Stimulated activated CD4-positive, alpha-beta T cell treated with anti-CD3 and anti-CD28 coated beads, TNF-alpha, amount 100 ng/mL, for 4 hours (primary cell): ENCODE results near the gene PHPT1.

ENCODE experiments used
- DNase-seq, 3 experiments: peaks; one replicate each; pipeline ENCODE4 v3.0.0-alpha.2; 2020; ENCODE audit warnings: low read depth in 3 of 3

PHPT1 gene

GRCh38 chr9:136847826-136848392 is 1.3 kb upstream of the PHPT1 start:
- DNase-seq = peak in 2 of 3 experiments; percentile 47 to 51

DNA sequence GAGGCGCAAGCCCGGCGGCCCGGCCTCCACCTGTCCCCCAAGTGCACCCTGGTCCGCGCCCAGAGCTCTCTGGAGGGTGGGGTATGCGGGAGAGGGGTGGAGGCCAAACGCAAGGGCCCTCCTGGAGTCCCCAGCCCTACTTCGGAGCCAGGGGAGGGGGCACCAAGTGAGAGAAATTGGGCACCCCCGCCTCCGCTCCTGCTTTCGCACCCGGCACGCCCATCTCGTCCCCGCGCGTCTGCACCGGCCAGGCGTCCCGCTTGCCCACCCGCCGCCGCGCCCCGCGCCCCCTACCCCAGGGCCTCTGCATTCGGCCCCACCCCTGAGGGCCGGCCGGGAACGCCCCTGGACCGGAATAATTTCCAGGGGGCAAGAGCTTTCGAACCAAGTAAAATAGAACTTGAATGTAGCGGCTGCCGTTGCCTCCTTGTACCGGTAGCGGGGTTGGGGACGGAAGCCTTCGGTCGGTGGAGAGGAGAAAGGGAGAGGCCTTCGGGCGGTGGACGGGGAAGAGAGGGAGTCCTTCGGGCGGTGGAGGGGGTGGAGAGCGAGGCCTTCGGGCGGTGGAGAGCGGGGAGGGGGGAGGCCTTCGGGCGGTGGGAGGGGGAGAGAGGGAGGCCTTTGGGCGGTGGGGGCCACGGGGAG is 694 bp upstream of the PHPT1 start:
- DNase-seq = no peak

DNA sequence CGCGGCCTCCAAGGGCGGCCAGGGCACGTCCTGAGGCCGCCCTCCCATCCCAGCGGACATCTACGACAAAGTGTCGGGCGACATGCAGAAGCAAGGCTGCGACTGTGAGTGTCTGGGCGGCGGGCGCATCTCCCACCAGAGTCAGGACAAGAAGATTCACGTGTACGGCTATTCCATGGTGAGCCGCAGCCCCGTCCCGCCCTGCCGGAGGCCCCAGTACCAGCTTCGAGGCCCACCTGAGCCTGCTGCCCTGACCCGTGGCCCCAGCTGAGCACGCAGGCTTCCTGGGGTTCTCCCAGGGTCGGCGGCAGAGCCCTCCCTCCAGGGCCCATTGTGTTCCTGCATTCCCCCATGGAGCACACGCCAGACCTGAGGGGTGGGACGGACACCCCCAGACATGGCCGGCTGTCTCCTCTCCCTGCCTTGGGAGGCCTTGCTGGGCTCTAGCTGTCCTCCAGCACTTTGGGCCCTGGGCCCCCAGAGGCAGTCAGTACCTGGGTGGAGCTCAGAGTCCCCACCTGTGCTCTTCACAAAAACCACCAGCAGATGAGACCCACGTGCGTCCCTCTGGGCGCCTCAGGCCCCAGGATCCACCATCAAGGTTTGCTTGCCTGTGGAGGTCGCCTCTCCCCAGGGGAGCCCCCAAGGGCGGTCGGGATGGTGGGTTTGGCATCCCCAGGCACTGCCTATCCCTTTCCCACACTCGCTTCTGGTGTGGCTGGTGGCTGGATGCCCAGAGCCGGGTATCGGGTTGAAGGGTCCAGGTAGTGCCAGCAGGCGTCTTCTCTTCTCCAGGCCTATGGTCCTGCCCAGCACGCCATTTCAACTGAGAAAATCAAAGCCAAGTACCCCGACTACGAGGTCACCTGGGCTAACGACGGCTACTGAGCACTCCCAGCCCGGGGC is 1.0 kb downstream of the PHPT1 start:
- DNase-seq = no peak

DNA sequence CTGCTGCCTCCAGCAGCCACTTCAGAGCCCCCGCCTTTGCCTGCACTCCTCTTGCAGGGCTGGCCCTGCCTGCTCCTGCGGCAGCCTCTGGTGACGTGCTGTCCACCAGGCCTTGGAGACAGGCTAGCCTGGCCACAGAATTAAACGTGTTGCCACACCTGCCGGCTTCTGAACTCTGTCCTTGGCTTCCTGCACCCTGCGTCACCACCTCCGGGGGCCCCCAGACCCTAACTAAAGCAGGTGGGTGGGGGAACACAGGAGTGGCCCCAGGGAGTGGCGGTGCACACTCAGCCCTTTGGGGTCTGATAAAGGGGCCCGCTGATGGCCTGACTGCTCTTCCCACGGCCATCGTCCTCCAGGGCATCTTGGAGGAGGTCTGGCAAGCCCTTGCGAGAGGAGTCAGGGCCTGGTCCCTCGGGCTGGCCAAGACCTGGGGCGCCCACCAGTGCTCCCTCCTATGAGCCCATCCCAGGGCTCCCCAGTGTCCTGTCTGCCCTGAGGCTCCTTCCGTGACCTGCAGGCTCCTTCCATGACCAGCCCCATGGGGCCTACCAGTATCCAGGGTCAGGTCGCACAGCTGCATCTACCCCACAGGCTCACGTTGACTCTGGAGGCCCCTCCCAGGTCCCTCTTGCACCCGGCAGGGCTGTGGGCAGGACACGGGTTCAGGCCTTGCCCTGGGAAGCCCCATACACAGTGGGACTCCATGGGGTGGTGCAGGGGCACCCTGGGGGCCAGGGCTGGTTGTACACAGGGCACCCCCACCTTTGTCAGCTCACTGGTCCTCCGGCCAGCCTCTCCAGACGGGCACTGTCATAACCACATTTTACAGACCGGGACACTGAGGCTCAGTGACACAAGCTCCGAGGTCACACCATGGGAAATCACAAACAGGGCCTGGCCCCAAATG is 1.9 kb downstream of the PHPT1 start:
- DNase-seq = no peak

GRCh38 chr9:136851941-136852663 is 2.9 kb downstream of the PHPT1 start, which contains the start of gene MAMDC4:
MAMDC4 (plus strand) TSS chr9:136852346; CDS start chr9:136852417, 71 bp downstream.
- no peak for DNase-seq

DNA sequence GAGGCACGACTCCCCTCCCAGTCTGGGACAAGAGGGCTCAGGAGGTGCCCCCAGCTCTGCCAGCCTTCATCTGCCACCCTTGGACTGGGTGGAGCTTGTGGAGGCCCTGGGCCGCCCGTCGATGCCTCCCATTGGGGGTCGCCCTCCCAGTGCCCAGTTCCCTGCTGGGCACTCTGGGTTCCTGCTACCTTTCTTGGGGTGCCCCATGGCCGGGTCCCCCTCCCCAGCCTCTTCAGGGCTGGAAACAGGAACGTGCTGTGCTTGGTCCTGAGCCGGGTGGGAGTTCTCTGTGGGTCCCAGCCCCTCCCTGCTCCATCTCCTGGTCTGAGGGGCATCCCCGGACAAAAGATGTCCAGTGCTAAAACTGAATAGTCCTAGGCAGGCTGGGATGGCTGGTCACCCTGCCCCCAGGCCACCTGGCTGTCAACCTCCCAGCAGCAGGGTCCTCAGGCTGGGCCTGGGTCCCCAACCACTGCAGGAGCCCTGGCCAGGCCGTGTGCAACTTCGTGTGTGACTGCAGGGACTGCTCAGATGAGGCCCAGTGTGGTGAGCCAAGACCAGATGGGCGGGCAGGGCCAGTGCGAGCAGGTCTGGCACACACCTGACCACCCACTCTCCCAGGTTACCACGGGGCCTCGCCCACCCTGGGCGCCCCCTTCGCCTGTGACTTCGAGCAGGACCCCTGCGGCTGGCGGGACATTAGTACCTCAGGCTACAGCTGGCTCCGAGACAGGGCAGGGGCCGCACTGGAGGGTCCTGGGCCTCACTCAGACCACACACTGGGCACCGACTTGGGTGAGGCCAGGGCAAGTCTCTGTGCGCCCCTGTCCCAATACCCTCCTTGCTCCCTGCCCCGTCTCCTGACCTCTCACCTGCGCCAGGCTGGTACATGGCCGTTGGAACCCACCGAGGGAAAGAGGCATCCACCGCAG is 3.7 kb downstream of the PHPT1 start:
- DNase-seq = no peak

GRCh38 chr9:136853596-136854112 is 4.4 kb downstream of the PHPT1 start:
- no peak for DNase-seq

GRCh38 chr9:136854113-136854841 is 5.1 kb downstream of the PHPT1 start:
- DNase-seq = no peak

DNA sequence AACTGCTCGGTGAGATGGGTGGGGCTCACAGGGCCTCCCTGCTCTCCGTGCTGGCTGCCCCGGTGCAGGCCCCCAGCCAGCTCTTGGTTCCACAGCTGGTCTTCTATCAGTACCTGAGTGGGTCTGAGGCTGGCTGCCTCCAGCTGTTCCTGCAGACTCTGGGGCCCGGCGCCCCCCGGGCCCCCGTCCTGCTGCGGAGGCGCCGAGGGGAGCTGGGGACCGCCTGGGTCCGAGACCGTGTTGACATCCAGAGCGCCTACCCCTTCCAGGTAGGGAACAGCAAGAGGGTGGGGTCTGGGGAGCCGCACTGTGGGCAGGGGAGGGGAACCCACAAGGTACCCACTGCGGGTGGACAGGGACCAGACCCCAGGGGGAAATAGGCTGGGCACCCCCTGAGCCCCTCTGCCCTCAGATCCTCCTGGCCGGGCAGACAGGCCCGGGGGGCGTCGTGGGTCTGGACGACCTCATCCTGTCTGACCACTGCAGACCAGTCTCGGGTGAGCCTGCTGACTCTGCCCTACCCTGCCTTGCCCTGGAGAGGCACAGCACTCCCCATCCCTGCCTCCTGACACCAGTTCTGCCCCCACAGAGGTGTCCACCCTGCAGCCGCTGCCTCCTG is 5.7 kb downstream of the PHPT1 start:
- no peak for DNase-seq

- DNase-seq = no peak
These were observed 6.4 kb downstream of the PHPT1 start for GRCh38 chr9:136855461-136856078.

DNA sequence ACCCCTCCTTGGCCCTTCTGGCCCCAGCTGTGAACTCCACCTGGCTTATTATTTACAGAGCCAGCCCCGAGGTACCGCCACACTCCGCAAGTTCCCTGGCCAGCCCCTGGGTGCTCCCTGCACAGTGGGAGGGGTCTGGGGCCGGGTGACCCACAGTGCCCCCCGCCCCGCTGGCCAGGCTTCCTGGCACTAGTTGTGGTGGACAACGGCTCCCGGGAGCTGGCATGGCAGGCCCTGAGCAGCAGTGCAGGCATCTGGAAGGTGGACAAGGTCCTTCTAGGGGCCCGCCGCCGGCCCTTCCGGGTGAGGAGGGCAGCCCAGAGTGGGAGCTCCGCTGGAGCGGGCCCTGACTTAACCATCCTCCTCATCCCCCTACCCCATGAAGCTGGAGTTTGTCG is 6.9 kb downstream of the PHPT1 start:
- DNase-seq = no peak

GRCh38 chr9:136856541-136857141 is 7.4 kb downstream of the PHPT1 start:
- DNase-seq = no peak

DNA sequence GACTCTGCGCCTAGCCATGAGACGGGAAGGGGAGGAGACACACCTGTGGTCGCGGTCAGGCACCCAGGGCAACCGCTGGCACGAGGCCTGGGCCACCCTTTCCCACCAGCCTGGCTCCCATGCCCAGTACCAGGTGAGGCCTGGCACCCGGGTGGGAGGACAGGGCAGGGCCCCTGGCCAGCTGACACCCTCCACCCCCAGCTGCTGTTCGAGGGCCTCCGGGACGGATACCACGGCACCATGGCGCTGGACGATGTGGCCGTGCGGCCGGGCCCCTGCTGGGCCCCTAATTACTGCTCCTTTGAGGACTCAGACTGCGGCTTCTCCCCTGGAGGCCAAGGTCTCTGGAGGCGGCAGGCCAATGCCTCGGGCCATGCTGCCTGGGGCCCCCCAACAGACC is 8.0 kb downstream of the PHPT1 start:
- DNase-seq = no peak

- DNase-seq = no peak
These were observed 8.6 kb downstream of the PHPT1 start for GRCh38 chr9:136857581-136858412.

GRCh38 chr9:136858452-136858843 is 9.2 kb downstream of the PHPT1 start:
- no peak for DNase-seq

DNA sequence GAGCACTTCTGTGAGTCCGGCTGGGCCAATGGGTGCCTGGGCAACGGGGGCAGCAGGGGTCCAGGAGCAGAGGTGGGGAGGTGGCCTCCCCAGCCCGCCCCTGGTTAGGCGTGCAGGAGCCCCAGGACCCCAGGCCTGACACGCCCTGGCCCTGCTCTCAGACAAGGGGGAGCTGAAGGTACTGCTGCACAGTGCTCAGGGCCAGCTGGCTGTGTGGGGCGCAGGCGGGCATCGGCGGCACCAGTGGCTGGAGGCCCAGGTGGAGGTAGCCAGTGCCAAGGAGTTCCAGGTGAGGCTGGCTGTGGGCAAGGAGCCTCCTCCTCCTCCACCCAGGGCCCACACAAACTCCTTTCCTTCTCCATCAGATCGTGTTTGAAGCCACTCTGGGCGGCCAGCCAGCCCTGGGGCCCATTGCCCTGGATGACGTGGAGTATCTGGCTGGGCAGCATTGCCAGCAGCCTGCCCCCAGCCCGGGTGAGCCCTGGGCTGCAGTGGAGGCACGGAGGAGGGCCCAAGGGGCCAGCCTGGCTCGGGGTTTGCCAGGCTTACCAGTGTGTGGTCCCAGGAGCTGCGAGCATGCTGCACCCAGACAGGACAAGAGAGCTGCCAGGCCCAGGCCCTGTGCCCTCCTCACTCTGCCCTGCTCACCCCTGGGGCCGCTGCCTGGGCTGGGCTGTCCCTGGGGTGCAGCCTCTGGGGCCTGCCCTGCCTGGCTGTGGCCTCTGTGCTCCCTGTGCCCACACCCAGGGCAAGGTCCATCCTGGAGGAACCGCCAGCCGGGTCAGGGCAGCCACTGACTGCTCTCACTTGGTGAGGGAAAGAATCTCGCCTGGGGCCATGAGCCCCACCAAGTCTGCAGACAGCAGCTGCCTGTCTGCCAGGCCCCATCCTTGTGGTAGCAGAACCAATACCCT is 9.9 kb downstream of the PHPT1 start:
- no peak for DNase-seq
